Keratinocyte (primary cell): ENCODE data around the gene DIAPH3. TPM values are rescaled to one million over a fixed set of nuclear protein-coding genes. Genes with fewer than 3 reads are reported as not detected.

Source experiments
- DNase-seq: peaks from one replicate; pipeline ENCODE4 v3.0.0-alpha.2; 2011; ENCODE audit warnings: low read depth, missing footprints, low spot score
- FAIRE-seq: peaks from 2 replicates; lab custom pipeline; 2011; peaks lifted over from hg19 to GRCh38; lab: Jason Lieb, UNC
- H2AFZ ChIP-seq: 2 replicates; pipeline ENCODE4 v1.6.0; 2012; ENCODE audit warnings: low read length, control low read depth, inconsistent platforms; ENCODE audit not compliant: control insufficient read depth
- H3K27ac ChIP-seq: 2 replicates; pipeline ENCODE4 v1.5.1; 2011; ENCODE audit warnings: low read length; ENCODE audit not compliant: control insufficient read depth, insufficient read depth
- H3K27me3 ChIP-seq: 3 replicates; pipeline ENCODE4 v1.6.0; 2011; ENCODE audit warnings: low read length; ENCODE audit not compliant: control insufficient read depth, insufficient read depth; ENCODE audit errors: extremely low read depth
- H3K36me3 ChIP-seq, 2 experiments: 2 replicates in 1 of 2; 3 replicates in 1 of 2; pipeline ENCODE4 v1.5.1; 2011; ENCODE audit warnings: low read length in 2 of 2, mild to moderate bottlenecking in 1 of 2; ENCODE audit not compliant: control insufficient read depth in 2 of 2, insufficient read depth in 2 of 2; ENCODE audit errors: extremely low read depth in 1 of 2
- H3K4me1 ChIP-seq: 3 replicates; pipeline ENCODE4 v1.5.1; 2011; ENCODE audit warnings: low read length; ENCODE audit not compliant: control insufficient read depth, insufficient read depth; ENCODE audit errors: extremely low read depth
- H3K4me2 ChIP-seq: 3 replicates; pipeline ENCODE4 v1.6.0; 2011; ENCODE audit warnings: low read depth, low read length; ENCODE audit not compliant: control insufficient read depth, insufficient read depth; ENCODE audit errors: extremely low read depth
- H3K4me3 ChIP-seq, 3 experiments: fragments of 200-600 bp in 1 of 3; sonication (generic) in 1 of 3; 2 replicates in 2 of 3; 3 replicates in 1 of 3; pipeline ENCODE4 v1.5.1; 2011 to 2016; ENCODE audit warnings: low read length in 3 of 3, mild to moderate bottlenecking in 3 of 3, control low read depth in 2 of 3, inconsistent platforms in 1 of 3, low read depth in 1 of 3, mixed read lengths in 1 of 3, mixed run types in 1 of 3, moderate library complexity in 1 of 3; ENCODE audit not compliant: control insufficient read depth in 2 of 3, insufficient read depth in 2 of 3; ENCODE audit errors: extremely low read depth in 1 of 3
- H3K79me2 ChIP-seq: 2 replicates; pipeline ENCODE4 v1.6.0; 2012; ENCODE audit warnings: low read length; ENCODE audit not compliant: control insufficient read depth, insufficient read depth
- H3K9ac ChIP-seq: 3 replicates; pipeline ENCODE4 v1.6.0; 2011; ENCODE audit warnings: low read length; ENCODE audit not compliant: control insufficient read depth, insufficient read depth; ENCODE audit errors: extremely low read depth
- H3K9me1 ChIP-seq: 3 replicates; pipeline ENCODE4 v1.6.0; 2011; ENCODE audit warnings: low read length; ENCODE audit not compliant: control insufficient read depth, insufficient read depth; ENCODE audit errors: extremely low read depth
- H3K9me3 ChIP-seq: 2 replicates; pipeline ENCODE4 v1.5.1; 2012; ENCODE audit warnings: low read depth, low read length; ENCODE audit not compliant: control insufficient read depth
- H4K20me1 ChIP-seq: 3 replicates; pipeline ENCODE4 v1.6.0; 2011; ENCODE audit warnings: low read length; ENCODE audit not compliant: control insufficient read depth, insufficient read depth; ENCODE audit errors: extremely low read depth
- EZH2 ChIP-seq: IDR thresholded peaks from one replicate; pipeline ENCODE4 v1.6.1; 2012; ENCODE audit warnings: inconsistent platforms, mild to moderate bottlenecking, low read length, moderate library complexity
- dilution Hi-C: fragments of 300-500 bp; cut with MboI; formaldehyde crosslinking; loops from one replicate; pipeline ENCODE4 v1.7.0; 2020; ENCODE audit warnings: low sequenced_read_pairs; ENCODE audit not compliant: extremely low pct_ligation_motif_present
- polyA plus RNA-seq, 5 experiments: library from polyadenylated mRNA; depleted of rRNA in 3 of 5; stranded (reverse) in 3 of 5; stranded (forward) in 1 of 5; unstranded in 1 of 5; fragments of >200 nt; gene quantifications; 1 replicate in 1 of 5; 2 replicates in 3 of 5; 3 replicates in 1 of 5; pipeline versions ENCODE4 v1.2.1 to v1.2.3, GENCODE V29; 2011 to 2012; ENCODE audit warnings: missing spikeins in 2 of 5, low read depth in 1 of 5, low replicate concordance in 1 of 5
- TF ChIP-seq, protein P1 (sequence below), 3 experiments: IDR thresholded peaks in 1 of 3; conservative IDR thresholded peaks in 1 of 3; optimal IDR thresholded peaks in 1 of 3; 2 replicates in 2 of 3; 3 replicates in 1 of 3; pipeline versions ENCODE3 to v1.5.1; 2011; ENCODE audit warnings: low read length in 3 of 3, mild to moderate bottlenecking in 3 of 3, moderate library complexity in 2 of 3, control low read depth in 1 of 3, inconsistent platforms in 1 of 3; ENCODE audit not compliant: insufficient read depth in 2 of 3; ENCODE audit errors: extremely low read depth in 1 of 3

DIAPH3 gene
- polyA plus RNA-seq, 1 donor (not counting 4 experiments of a cell fraction or from before 2014, with no cell fraction given) = 9.0 TPM

DNA sequence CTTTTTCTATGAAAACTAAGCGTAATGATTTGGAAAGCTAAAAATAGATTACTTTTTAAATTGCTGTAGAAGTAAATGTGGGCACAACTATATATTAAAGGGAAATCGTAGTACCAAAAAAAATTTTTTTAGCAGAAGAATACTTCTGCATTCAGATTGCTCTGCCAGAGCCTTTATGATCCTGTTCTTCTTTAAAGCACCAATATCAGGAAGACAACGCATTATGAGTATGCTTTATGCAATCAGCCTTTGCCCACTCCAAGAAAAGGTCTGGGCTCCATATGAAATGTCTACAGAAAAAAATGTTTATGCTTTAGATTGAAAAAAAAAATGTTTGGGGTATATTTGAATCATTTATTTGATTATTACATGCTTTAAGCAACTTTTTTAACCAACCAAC, 137.4 kb downstream of the DIAPH3 start:
- no peaks in the 10 kb centered on the region for H3K27me3 ChIP-seq
- no peak overlapping the region for H3K27ac ChIP-seq
- H3K4me2 ChIP-seq = no peak overlapping the region
- no peak overlapping the region for H3K9ac ChIP-seq
- no peak overlapping the region for H2AFZ ChIP-seq
- no peaks in the 10 kb centered on the region for H3K79me2 ChIP-seq
- TF ChIP-seq, protein P1, sequence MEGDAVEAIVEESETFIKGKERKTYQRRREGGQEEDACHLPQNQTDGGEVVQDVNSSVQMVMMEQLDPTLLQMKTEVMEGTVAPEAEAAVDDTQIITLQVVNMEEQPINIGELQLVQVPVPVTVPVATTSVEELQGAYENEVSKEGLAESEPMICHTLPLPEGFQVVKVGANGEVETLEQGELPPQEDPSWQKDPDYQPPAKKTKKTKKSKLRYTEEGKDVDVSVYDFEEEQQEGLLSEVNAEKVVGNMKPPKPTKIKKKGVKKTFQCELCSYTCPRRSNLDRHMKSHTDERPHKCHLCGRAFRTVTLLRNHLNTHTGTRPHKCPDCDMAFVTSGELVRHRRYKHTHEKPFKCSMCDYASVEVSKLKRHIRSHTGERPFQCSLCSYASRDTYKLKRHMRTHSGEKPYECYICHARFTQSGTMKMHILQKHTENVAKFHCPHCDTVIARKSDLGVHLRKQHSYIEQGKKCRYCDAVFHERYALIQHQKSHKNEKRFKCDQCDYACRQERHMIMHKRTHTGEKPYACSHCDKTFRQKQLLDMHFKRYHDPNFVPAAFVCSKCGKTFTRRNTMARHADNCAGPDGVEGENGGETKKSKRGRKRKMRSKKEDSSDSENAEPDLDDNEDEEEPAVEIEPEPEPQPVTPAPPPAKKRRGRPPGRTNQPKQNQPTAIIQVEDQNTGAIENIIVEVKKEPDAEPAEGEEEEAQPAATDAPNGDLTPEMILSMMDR (optimal IDR thresholded peaks at IDR 0.05 in 1 of 3, IDR thresholded peaks at IDR 0.05 in 1 of 3, conservative IDR thresholded peaks at IDR 0.05 in 1 of 3; ENCODE audit: extremely low read depth in 1 of 3, insufficient read depth in 2 of 3, low read length in 3 of 3) = no peak
- TF ChIP-seq EZH2 = no peak
- H3K9me1 ChIP-seq = no peaks in the 10 kb centered on the region
- H3K4me3 ChIP-seq = no peak overlapping the region
- H3K36me3 ChIP-seq = no peaks in the 10 kb centered on the region
- H3K9me3 ChIP-seq = no peaks in the 10 kb centered on the region
- no peaks in the 10 kb centered on the region for H3K4me1 ChIP-seq
- dilution Hi-C loops = no loop called here
- DNase-seq = no peak
- H4K20me1 ChIP-seq = no peaks in the 10 kb centered on the region
- FAIRE-seq = no peak

DNA sequence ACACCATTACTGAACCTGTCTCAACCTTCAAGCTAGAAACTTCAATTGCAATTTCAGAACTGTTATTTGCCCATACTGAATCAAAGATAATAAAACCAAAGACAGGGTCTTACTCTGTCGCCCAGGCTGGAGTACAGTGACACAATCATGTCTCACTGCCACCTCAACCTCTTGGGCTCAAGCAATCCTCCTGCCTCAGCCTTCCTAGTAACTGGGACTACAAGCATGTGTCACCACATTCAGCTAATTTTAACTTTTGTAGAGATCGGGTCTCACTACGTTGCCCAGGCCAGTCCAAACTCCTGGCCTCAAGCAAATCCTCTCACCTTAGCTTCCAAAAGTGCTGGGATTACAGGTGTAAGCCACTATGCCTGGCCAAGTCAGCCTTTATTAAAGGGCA, 143.4 kb downstream of the DIAPH3 start:
- H3K9ac ChIP-seq = no peak overlapping the region
- H3K79me2 ChIP-seq = no peaks in the 10 kb centered on the region
- H3K9me3 ChIP-seq = no peaks in the 10 kb centered on the region
- FAIRE-seq (no peak), DNase-seq (no peak)
- H3K27ac ChIP-seq = no peak overlapping the region
- no peaks in the 10 kb centered on the region for H3K27me3 ChIP-seq
- no peak overlapping the region for H3K4me3 ChIP-seq
- dilution Hi-C loops = no loop called here
- no peak overlapping the region for H3K4me2 ChIP-seq
- H2AFZ ChIP-seq = no peak overlapping the region
- H4K20me1 ChIP-seq = no peaks in the 10 kb centered on the region
- H3K36me3 ChIP-seq = no peaks in the 10 kb centered on the region
- TF ChIP-seq, protein P1 (optimal IDR thresholded peaks at IDR 0.05 in 1 of 3, IDR thresholded peaks at IDR 0.05 in 1 of 3, conservative IDR thresholded peaks at IDR 0.05 in 1 of 3; ENCODE audit: extremely low read depth in 1 of 3, insufficient read depth in 2 of 3, low read length in 3 of 3) = no peak
- TF ChIP-seq EZH2 = no peak
- no peaks in the 10 kb centered on the region for H3K9me1 ChIP-seq
- H3K4me1 ChIP-seq = peaks cover 12% of the 10 kb centered on the region
